Activated CD4-positive, alpha-beta T cell treated with anti-CD3 and anti-CD28 coated beads, Interleukin-2, amount 50 U/mL, for 24 hours (primary cell): Measurements from ENCODE around the gene HMGXB4.

ENCODE experiments used
- DNase-seq, 2 donors: peaks; one replicate each; pipeline ENCODE4 v3.0.0-alpha.2; 2020; ENCODE audit warnings: low read depth in 1 of 2, low spot score in 1 of 2

HMGXB4 gene

DNA sequence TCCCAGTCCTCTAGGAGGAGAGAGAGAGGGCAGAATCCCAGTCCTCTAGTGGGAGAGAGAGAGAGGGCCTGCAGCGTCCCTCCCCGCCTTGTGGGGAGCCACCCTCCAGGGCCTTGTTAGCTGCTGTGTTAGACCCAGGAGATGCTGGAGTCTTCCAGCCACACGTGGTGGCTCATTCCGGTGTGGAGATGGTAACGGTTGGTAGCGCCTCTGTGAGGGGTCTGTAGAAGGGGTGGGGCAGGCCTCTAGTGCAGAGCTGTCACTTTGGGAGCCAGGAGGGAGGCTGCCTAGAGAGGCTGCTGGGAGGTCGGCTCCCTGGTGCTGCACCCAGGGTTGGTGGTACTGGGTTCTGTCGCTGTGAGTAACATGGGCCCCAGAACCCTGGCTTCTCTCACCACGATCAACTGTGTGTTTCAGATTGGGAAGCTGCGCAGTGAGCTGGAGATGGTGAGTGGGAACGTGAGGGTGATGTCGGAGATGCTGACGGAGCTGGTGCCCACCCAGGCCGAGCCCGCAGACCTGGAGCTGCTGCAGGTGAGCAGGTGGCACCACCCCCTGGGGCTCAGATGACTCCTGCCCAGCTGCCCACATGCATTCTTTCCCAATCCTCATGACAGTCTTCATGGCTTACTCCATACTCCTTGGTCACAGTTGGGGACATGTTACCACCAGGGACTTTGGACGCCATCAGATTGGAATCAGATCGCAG lies 69.7 kb downstream of the HMGXB4 start:
- no peak for DNase-seq

DNA sequence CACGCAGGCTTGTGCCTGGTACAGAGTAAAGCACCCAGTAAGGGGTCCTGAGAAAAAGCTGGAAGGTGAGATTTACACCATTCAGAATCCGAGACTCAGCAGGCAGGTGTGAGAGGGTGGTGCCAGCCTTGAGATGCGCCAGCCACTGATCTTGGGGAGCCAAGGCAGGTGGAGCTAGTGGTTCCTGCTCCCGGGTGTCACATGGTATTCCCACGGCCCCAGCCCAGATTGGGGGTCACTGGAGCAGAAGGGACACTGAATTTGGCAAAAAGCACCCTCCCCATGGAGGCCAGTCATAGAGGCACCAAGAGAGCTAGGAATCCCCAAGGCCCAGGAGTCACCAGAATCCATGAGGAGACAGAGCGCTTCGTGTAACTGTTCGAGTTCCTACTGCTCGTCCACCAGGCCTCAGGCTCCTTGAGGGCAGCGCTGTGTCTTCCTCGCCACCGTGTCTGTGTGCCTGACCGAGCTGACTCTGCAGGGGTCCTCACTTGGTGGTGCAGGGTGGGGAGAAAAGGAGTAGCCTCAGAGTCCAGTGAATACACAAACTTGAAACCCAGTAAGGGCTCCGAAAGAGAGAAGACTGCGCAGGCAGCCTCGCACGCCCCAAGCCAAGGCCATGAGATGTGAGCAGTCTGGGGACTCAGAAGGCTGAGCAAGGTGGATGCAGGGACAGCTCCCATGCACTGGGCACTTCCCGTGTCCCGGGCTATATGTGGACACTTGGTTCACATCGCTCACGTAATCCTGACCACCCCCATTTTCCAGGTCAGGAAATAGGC lies 70.6 kb downstream of the HMGXB4 start:
- DNase-seq, result no peak

GRCh38 chr22:35328472-35328885 lies 71.2 kb downstream of the HMGXB4 start:
- no peak for DNase-seq

DNA sequence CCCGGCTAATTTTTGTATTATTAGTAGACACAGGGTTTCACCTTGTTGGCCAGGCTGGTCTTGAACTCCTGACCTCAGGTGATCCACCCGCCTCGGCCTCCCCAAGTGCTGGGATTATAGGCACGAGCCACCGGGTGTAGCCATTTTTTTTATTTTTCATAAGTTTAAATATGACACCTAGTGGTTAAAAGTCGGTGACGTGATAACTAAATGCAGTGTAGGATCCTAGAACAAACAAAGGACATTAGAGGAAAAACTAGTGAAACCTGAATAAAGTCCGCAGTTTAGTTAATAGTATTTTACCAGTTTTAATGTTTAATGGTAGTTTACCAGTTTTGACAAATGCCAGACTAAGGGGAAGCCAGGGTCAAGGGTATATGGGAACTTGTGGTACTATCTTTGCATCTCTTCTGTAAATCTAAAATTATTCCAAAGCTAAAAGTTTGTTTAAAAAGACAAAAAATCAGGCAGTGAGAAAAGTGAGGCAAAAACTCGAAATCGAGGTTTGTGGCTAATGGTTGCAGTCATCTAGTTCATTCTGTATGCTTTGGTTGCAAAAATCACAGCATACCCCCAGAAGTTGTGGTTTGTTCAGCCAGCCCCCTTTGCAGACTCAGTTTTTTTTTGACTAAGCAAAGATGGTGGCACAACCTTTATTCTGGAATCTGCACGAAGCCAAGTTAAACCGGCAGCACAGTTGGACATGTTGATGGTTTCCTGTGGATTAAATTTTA lies 72.0 kb downstream of the HMGXB4 start:
- no peak for DNase-seq

DNA sequence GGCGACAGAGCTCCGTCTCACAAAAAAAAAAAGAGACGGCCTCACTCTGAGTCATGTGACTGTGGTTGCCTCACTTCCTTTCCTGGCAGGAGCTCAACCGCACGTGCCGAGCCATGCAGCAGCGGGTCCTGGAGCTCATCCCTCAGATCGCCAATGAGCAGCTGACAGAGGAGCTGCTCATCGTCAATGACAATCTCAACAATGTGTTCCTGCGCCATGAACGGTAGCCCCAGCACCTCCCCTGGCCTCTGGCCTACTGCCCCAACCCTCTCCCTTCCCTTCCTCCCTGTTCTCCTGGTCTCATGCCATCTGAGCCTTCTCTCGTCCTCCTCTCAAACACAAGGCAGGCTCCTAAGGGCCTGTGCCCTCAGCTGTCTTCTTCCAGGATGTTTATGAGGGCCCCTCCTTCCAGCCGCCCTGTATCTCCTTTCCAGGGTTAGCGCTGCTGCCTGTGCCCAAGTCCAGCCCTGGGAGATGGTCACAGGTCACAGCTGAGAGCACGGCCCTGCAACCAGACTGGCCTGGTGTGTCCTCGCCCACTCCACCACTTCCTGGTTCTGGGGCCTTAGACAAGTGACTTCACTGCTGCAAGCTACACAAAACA lies 73.1 kb downstream of the HMGXB4 start:
- DNase-seq, result peak; percentile 24 to 65

DNA sequence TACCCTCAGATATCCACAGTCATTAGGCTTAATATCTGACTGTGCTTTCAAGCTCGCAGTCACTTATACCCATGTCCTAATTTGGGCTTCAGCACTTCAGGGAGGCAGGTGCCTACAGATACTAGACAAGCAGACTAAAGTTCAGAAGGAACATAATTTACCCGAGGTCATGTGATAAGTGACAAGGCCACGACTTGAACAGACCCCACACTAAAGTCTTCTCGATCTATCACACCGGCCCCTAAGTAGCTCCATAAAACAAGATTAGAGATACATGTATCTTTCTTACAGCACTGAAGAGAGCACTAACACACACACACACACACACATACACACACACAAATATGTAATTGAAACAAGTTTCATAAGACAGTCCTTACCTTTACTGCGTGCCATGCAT lies 75.0 kb downstream of the HMGXB4 start:
- DNase-seq, result no peak

- no peak for DNase-seq
Observed at GRCh38 chr22:35333220-35333619, 75.9 kb downstream of the HMGXB4 start.

- DNase-seq, result peak in 1 of 2 donors; percentile 27
Observed at GRCh38 chr22:35334004-35334403, 76.7 kb downstream of the HMGXB4 start.

DNA sequence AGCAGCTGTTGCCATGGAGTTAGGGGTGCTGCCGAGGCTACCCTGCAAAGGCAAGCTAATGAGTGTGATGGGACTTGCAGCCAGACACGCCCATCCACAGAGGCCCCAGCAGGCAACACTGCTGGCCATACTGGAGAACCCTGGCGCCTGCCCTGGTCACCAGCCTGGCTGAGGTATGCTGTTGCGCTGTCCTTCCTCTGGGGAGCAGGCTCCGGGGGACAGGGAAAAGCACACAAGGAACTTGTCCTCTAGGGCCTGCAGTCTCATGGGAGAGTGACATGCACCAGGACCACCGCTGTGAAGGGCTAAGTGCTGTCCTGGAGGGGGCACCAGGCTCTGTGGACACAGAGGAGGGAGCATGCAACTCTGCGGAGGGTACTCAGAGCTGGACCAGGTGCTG lies 78.2 kb downstream of the HMGXB4 start:
- DNase-seq, result no peak

- DNase-seq, result no peak
Observed at GRCh38 chr22:35335936-35336781, 78.9 kb downstream of the HMGXB4 start.

DNA sequence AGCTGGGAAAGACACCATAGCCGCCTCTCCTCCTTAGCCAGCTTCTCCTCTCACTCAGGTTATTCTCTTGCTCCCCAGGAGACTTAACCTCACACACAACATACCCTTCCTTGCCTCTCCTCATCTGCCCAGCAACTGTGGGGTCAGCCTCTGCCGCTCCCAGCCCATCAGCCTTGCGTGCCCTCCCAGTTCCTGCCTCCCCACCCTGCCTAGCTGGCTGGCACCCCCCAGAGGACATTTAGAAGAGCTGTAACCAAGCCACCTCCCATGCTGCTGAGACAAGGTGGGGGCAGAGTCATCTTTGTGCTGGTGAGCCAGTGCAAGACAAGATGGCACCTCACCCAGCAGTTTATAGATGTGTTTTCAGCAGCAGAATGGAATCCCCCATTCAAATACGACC lies 80.6 kb downstream of the HMGXB4 start:
- DNase-seq, result no peak

GRCh38 chr22:35341090-35341874 lies 84.0 kb downstream of the HMGXB4 start:
- DNase-seq, result no peak

- no peak for DNase-seq
Observed at GRCh38 chr22:35342390-35342789, 85.1 kb downstream of the HMGXB4 start.

DNA sequence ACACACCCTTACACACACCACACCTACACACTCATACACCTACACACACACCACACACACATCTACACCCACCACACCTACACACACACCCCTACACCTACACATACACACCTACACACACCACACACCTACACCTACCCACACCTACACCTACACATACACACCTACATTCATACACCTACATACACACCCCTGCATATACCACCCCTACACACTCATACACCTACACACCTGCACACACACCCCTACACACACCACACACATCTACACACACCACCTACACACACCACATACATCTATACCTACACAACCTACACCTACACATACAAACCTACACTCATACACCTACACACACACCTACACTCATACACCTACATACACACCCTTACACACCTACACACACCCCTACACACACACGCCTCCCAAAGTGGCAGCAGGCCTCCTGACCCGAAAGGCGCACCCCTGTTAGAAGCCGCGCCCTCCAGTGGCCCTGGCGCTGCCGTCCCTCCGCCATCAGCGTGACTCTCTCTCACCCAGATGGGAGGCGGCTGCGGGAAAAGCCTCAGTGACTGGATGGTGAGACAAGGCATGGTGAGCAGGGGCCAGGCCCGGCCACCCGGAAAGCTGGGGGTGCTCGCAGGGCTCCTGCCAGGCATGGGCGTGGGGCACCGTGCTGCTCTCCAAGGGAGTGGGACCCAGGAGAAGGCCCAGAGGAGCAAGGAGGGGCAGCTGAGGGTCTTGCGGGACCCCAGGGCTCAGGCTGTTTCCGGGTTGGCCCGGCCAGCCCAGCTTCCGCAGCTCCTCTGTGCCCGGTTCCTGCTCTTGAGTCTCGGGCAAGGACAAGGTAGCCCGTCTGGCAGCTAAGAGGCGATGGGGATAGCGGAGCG lies 86.6 kb downstream of the HMGXB4 start:
- DNase-seq, result no peak

- DNase-seq, result no peak
Observed at GRCh38 chr22:35344956-35345690, 87.8 kb downstream of the HMGXB4 start.
